Activated CD8-positive, alpha-beta memory T cell treated with anti-CD3 and anti-CD28 coated beads for 36 hours (primary cell): ENCODE data around the gene NTRK3. TPM values are rescaled to one million over a fixed set of nuclear protein-coding genes. Genes with fewer than 3 reads are reported as not detected.

Experiments
- CTCF ChIA-PET: fragments of 350-600 bp; sonication (Branson Sonifier 250); formaldehyde crosslinking; loops from one replicate; lab custom pipeline; 2021; ENCODE audit warnings: antibody characterized with exemption; lab: Charles Lee
- POLR2A ChIA-PET: fragments of 350-600 bp; sonication (Branson Sonifier 250); formaldehyde crosslinking; loops from one replicate; lab custom pipeline; 2021; ENCODE audit warnings: antibody characterized with exemption; lab: Charles Lee
- total RNA-seq, 2 experiments: library from RNA; stranded (reverse); gene quantifications; one replicate each; pipeline ENCODE4 v1.2.3, GENCODE V29; 2021

Gene NTRK3
- total RNA-seq, 2 experiments from 2014 or later, result not detected

GRCh38 chr15:88266170-88266569, 9.6 kb upstream of the NTRK3 start:
- CTCF ChIA-PET, result no interaction called here
- POLR2A ChIA-PET, result no interaction called here

GRCh38 chr15:88264622-88265021, 8.1 kb upstream of the NTRK3 start:
- ChIA-PET CTCF (no interaction called here), POLR2A (no interaction called here)

GRCh38 chr15:88262064-88262463, 5.5 kb upstream of the NTRK3 start:
- ChIA-PET CTCF (no interaction called here), POLR2A (no interaction called here)

GRCh38 chr15:88258093-88258641, 1.6 kb upstream of the NTRK3 start:
- POLR2A ChIA-PET, result no interaction called here
- CTCF ChIA-PET, result interaction anchor here (1.0 kb wide), 1 partner anchor 12 kb away, joined by 4 read pairs; no protein-coding TSS in a partner anchor

GRCh38 chr15:88257311-88258092, 963 bp upstream of the NTRK3 start:
- ChIA-PET CTCF (interaction anchor here (0.9 to 1.3 kb wide), 3 partner anchors 11 to 193 kb away, joined by 3 to 4 read pairs (median 4); no protein-coding TSS in a partner anchor), POLR2A (interaction anchor here (0.7 kb wide), 1 partner anchor 89 kb away, joined by 5 read pairs; no protein-coding TSS in a partner anchor)

GRCh38 chr15:88255484-88256278, 858 bp downstream of the NTRK3 start:
- ChIA-PET CTCF (no interaction called here), POLR2A (no interaction called here)

- CTCF ChIA-PET, result no interaction called here
These were observed 1.5 kb downstream of the NTRK3 start for GRCh38 chr15:88255087-88255483.

GRCh38 chr15:88252441-88252840, 4.1 kb downstream of the NTRK3 start:
- POLR2A ChIA-PET, result no interaction called here
- CTCF ChIA-PET, result interaction anchor here (1.1 to 1.3 kb wide), 2 partner anchors 10 to 198 kb away, joined by 3 read pairs; no protein-coding TSS in a partner anchor

More at GRCh38 chr15:88255087-88255483, 1.5 kb downstream of the NTRK3 start:
- POLR2A ChIA-PET, result no interaction called here

- POLR2A ChIA-PET, result no interaction called here
- CTCF ChIA-PET, result no interaction called here
These were observed 5.7 kb downstream of the NTRK3 start for GRCh38 chr15:88250826-88251225.

- CTCF ChIA-PET, result interaction anchor here (2.1 kb wide), 1 partner anchor 25 kb away, joined by 8 read pairs; no protein-coding TSS in a partner anchor
- POLR2A ChIA-PET, result no interaction called here
These were observed 7.3 kb downstream of the NTRK3 start for GRCh38 chr15:88249220-88249619.

GRCh38 chr15:88247914-88248313, 8.6 kb downstream of the NTRK3 start:
- CTCF ChIA-PET, result interaction anchor here (1.0 to 2.1 kb wide), 4 partner anchors 9 to 83 kb away, joined by 4 to 8 read pairs (median 5); no protein-coding TSS in a partner anchor
- POLR2A ChIA-PET, result no interaction called here

GRCh38 chr15:88246666-88247446, 9.7 kb downstream of the NTRK3 start:
- POLR2A ChIA-PET, result no interaction called here

GRCh38 chr15:88246081-88246480, 10.5 kb downstream of the NTRK3 start:
- CTCF ChIA-PET, result interaction anchor here (1.6 to 3.5 kb wide), 4 partner anchors 11 to 210 kb away, joined by 3 to 17 read pairs (median 4); no protein-coding TSS in a partner anchor
- POLR2A ChIA-PET, result no interaction called here

More at GRCh38 chr15:88246666-88247446, 9.7 kb downstream of the NTRK3 start:
- CTCF ChIA-PET, result interaction anchor here (0.7 to 3.5 kb wide), 8 partner anchors 8 to 209 kb away, joined by 3 to 17 read pairs (median 4); no protein-coding TSS in a partner anchor

GRCh38 chr15:88243895-88244787, 12.4 kb downstream of the NTRK3 start:
- CTCF ChIA-PET, result interaction anchor here (1.0 to 3.5 kb wide), 4 partner anchors 9 to 35 kb away, joined by 3 to 17 read pairs (median 4); partner anchors contain the start of gene NTRK3
- POLR2A ChIA-PET, result no interaction called here

GRCh38 chr15:88242586-88243555, 13.7 kb downstream of the NTRK3 start:
- CTCF ChIA-PET, result interaction anchor here (0.7 to 0.9 kb wide), 2 partner anchors 9 to 1250 kb away, joined by 3 read pairs; no protein-coding TSS in a partner anchor

GRCh38 chr15:88241461-88241860, 15.1 kb downstream of the NTRK3 start:
- POLR2A ChIA-PET, result no interaction called here
- CTCF ChIA-PET, result no interaction called here

More at GRCh38 chr15:88242586-88243555, 13.7 kb downstream of the NTRK3 start:
- POLR2A ChIA-PET, result no interaction called here
